BJ (cell line): Measurements from ENCODE around the gene IL3. TPM values are rescaled to one million over a fixed set of nuclear protein-coding genes. Genes with fewer than 3 reads are reported as not detected.

Source experiments
- CTCF ChIA-PET: fragments of 350-600 bp; formaldehyde crosslinking; extraction: SDS; loops from one replicate; lab custom pipeline; 2021; ENCODE audit warnings: antibody characterized with exemption, inconsistent platforms; lab: Yijun Ruan, JAX
- POLR2A ChIA-PET: fragments of 300-600 bp; sonication (Branson Sonifier 250); formaldehyde crosslinking; extraction: SDS; loops from one replicate; lab custom pipeline; 2021; ENCODE audit warnings: antibody characterized with exemption; lab: Charles Lee
- DNase-seq: peaks from one replicate; pipeline ENCODE4 v3.0.0-alpha.2; 2011; ENCODE audit warnings: low read depth
- H3K27me3 ChIP-seq: 2 replicates; pipeline ENCODE4 v1.6.0; 2011; ENCODE audit warnings: low read length; ENCODE audit not compliant: control insufficient read depth, insufficient read depth
- H3K36me3 ChIP-seq: 2 replicates; pipeline ENCODE4 v1.5.1; 2011; ENCODE audit warnings: low read length; ENCODE audit not compliant: control insufficient read depth, insufficient read depth
- H3K4me3 ChIP-seq: 2 replicates; pipeline ENCODE4 v1.5.1; 2011; ENCODE audit warnings: low read depth, mild to moderate bottlenecking, control low read depth, low read length
- polyA plus RNA-seq: library from polyadenylated mRNA; depleted of rRNA; stranded (reverse); fragments of >200 nt; gene quantifications from 2 replicates; pipeline ENCODE4 v1.2.3, GENCODE V29; 2011
- TF ChIP-seq, protein P1 (sequence below): IDR thresholded peaks from 2 replicates; pipeline ENCODE4 v1.5.1; 2011; ENCODE audit warnings: low read depth, mild to moderate bottlenecking, control low read depth, inconsistent platforms, low read length, moderate library complexity; ENCODE audit not compliant: insufficient read depth

IL3 gene
- polyA plus RNA-seq, 1 experiment = not detected

DNA sequence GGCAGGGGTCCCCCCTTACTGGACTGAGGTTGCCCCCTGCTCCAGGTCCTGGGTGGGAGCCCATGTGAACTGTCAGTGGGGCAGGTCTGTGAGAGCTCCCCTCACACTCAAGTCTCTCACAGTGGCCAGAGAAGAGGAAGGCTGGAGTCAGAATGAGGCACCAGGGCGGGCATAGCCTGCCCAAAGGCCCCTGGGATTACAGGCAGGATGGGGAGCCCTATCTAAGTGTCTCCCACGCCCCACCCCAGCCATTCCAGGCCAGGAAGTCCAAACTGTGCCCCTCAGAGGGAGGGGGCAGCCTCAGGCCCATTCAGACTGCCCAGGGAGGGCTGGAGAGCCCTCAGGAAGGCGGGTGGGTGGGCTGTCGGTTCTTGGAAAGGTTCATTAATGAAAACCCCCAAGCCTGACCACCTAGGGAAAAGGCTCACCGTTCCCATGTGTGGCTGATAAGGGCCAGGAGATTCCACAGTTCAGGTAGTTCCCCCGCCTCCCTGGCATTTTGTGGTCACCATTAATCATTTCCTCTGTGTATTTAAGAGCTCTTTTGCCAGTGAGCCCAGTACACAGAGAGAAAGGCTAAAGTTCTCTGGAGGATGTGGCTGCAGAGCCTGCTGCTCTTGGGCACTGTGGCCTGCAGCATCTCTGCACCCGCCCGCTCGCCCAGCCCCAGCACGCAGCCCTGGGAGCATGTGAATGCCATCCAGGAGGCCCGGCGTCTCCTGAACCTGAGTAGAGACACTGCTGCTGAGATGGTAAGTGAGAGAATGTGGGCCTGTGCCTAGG is 13.0 kb downstream of the IL3 start, which contains the start of gene CSF2:
CSF2 (plus strand) TSS at position 559 of the 783 bp plus-strand sequence; CDS start at position 594, 35 bp downstream.
- TF ChIP-seq, protein P1, sequence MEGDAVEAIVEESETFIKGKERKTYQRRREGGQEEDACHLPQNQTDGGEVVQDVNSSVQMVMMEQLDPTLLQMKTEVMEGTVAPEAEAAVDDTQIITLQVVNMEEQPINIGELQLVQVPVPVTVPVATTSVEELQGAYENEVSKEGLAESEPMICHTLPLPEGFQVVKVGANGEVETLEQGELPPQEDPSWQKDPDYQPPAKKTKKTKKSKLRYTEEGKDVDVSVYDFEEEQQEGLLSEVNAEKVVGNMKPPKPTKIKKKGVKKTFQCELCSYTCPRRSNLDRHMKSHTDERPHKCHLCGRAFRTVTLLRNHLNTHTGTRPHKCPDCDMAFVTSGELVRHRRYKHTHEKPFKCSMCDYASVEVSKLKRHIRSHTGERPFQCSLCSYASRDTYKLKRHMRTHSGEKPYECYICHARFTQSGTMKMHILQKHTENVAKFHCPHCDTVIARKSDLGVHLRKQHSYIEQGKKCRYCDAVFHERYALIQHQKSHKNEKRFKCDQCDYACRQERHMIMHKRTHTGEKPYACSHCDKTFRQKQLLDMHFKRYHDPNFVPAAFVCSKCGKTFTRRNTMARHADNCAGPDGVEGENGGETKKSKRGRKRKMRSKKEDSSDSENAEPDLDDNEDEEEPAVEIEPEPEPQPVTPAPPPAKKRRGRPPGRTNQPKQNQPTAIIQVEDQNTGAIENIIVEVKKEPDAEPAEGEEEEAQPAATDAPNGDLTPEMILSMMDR = no peak
- POLR2A ChIA-PET = interaction anchor here (0.7 kb wide), 1 partner anchor 9 kb away, joined by 3 read pairs; no protein-coding TSS in a partner anchor
- Histone ChIP-seq H3K36me3 (no peaks in the 10 kb centered on the region), H3K27me3 (no peaks in the 10 kb centered on the region), H3K4me3 (no peak within 1 kb of the TSS)
- no peak for DNase-seq
- CTCF ChIA-PET = interaction anchor here (1.1 to 3.9 kb wide), 6 partner anchors 9 to 117 kb away, joined by 3 to 32 read pairs (median 6); no protein-coding TSS in a partner anchor

DNA sequence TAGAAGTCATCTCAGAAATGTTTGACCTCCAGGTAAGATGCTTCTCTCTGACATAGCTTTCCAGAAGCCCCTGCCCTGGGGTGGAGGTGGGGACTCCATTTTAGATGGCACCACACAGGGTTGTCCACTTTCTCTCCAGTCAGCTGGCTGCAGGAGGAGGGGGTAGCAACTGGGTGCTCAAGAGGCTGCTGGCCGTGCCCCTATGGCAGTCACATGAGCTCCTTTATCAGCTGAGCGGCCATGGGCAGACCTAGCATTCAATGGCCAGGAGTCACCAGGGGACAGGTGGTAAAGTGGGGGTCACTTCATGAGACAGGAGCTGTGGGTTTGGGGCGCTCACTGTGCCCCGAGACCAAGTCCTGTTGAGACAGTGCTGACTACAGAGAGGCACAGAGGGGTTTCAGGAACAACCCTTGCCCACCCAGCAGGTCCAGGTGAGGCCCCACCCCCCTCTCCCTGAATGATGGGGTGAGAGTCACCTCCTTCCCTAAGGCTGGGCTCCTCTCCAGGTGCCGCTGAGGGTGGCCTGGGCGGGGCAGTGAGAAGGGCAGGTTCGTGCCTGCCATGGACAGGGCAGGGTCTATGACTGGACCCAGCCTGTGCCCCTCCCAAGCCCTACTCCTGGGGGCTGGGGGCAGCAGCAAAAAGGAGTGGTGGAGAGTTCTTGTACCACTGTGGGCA is 13.8 kb downstream of the IL3 start:
- no peak for DNase-seq
- no peak overlapping the region for H3K4me3 ChIP-seq
- ChIA-PET POLR2A (interaction anchor here (0.7 kb wide), 1 partner anchor 8 kb away, joined by 3 read pairs; no protein-coding TSS in a partner anchor), CTCF (interaction anchor here (1.1 to 3.9 kb wide), 4 partner anchors 8 to 116 kb away, joined by 3 to 32 read pairs (median 8); no protein-coding TSS in a partner anchor)
- TF ChIP-seq, protein P1 = no peak
- no peaks in the 10 kb centered on the region for H3K36me3 ChIP-seq
- no peaks in the 10 kb centered on the region for H3K27me3 ChIP-seq

DNA sequence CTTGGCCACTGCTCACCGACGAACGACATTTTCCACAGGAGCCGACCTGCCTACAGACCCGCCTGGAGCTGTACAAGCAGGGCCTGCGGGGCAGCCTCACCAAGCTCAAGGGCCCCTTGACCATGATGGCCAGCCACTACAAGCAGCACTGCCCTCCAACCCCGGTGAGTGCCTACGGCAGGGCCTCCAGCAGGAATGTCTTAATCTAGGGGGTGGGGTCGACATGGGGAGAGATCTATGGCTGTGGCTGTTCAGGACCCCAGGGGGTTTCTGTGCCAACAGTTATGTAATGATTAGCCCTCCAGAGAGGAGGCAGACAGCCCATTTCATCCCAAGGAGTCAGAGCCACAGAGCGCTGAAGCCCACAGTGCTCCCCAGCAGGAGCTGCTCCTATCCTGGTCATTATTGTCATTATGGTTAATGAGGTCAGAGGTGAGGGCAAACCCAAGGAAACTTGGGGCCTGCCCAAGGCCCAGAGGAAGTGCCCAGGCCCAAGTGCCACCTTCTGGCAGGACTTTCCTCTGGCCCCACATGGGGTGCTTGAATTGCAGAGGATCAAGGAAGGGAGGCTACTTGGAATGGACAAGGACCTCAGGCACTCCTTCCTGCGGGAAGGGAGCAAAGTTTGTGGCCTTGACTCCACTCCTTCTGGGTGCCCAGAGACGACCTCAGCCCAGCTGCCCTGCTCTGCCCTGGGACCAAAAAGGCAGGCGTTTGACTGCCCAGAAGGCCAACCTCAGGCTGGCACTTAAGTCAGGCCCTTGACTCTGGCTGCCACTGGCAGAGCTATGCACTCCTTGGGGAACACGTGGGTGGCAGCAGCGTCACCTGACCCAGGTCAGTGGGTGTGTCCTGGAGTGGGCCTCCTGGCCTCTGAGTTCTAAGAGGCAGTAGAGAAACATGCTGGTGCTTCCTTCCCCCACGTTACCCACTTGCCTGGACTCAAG is 14.6 kb downstream of the IL3 start:
- TF ChIP-seq, protein P1 = no peak
- Histone ChIP-seq H3K36me3 (no peaks in the 10 kb centered on the region), H3K27me3 (no peaks in the 10 kb centered on the region), H3K4me3 (no peak overlapping the region)
- DNase-seq = no peak
- CTCF ChIA-PET = interaction anchor here (2.5 to 3.9 kb wide), 3 partner anchors 11 to 115 kb away, joined by 7 to 32 read pairs (median 8); no protein-coding TSS in a partner anchor
- POLR2A ChIA-PET = no interaction called here

DNA sequence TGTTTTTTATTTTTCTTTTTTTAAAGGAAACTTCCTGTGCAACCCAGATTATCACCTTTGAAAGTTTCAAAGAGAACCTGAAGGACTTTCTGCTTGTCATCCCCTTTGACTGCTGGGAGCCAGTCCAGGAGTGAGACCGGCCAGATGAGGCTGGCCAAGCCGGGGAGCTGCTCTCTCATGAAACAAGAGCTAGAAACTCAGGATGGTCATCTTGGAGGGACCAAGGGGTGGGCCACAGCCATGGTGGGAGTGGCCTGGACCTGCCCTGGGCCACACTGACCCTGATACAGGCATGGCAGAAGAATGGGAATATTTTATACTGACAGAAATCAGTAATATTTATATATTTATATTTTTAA is 15.2 kb downstream of the IL3 start:
- Histone ChIP-seq H3K27me3 (no peaks in the 10 kb centered on the region), H3K36me3 (no peaks in the 10 kb centered on the region), H3K4me3 (no peak overlapping the region)
- CTCF ChIA-PET = interaction anchor here (3.9 kb wide), 1 partner anchor 12 kb away, joined by 32 read pairs; no protein-coding TSS in a partner anchor
- POLR2A ChIA-PET = no interaction called here
- no peak for DNase-seq
- TF ChIP-seq, protein P1 = no peak
